ENCODE data around the gene SPAG4. TPM values are rescaled to one million over a fixed set of nuclear protein-coding genes. Genes with fewer than 3 reads are reported as not detected.
A peak's percentile ranks its signal among the peaks of the same experiment; 100 is the strongest.

The SPAG4 gene
- total RNA-seq, 1 donor from 2014 or later, result 35.3 TPM

DNA sequence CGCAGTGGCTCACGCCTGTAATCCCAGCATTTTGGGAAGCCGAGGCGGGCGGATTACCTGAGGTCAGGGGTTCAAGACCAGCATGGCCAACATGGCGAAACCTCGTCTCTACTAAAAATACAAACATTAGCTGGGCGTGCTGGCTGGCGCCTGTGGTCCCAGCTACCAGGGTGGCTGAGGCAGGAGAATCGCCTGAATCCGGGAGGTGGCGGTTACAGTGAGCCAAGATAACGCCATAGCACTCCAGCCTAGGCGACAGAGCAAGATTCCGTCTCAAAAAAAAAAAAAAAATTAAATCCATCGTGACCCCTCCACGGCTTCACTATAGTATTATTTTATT lies 50.3 kb downstream of the SPAG4 start:
- intact Hi-C loops (cut with DNase I), result loop anchor here (2.0 kb wide), 2 partner anchors 33 to 123 kb away; partner anchors contain the start of genes ERGIC3, NFS1 and ROMO1
- H3K4me3 ChIP-seq, result no peak overlapping the region
- H3K27me3 ChIP-seq, result no peaks in the 10 kb centered on the region
- no peak for TF ChIP-seq CTCF (IDR thresholded peaks at IDR 0.05)
- H3K36me3 ChIP-seq, result peaks cover 17 to 27% of the 10 kb centered on the region in 2 donors
- H3K9me3 ChIP-seq, result no peaks in the 10 kb centered on the region
- no peak for DNase-seq (ENCODE audit: low spot score in 2 of 2)
- H3K27ac ChIP-seq, result peak overlapping the region in 1 of 2 donors; percentile 97
- peaks cover 2 to 12% of the 10 kb centered on the region in 2 donors for H3K4me1 ChIP-seq

DNA sequence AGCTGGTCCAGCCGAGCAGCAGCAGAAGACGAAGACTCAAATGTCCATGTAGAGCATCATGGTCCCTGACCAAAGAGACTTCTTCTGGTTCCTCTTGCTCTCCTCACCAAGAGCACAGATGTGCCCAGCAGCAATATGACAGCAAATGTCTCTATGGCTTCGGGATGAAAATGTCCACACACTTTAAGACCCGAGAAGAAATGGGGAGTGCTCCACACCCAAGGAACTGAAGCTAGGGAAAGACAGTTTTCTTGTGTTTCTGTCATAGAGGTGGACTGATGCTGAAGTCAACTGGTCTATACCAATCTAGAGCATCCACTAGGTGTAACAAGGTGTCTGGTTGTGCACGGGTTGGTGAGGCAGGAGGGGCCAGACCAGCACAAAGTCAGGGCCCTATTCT lies 53.6 kb downstream of the SPAG4 start:
- TF ChIP-seq CTCF (IDR thresholded peaks at IDR 0.05), result no peak
- intact Hi-C loops (cut with DNase I), result no loop called here
- no peak for DNase-seq (ENCODE audit: low spot score in 2 of 2)
- Histone ChIP-seq H3K9me3 (no peaks in the 10 kb centered on the region), H3K27ac (no peak overlapping the region), H3K36me3 (peaks cover 38 to 58% of the 10 kb centered on the region in 2 donors), H3K27me3 (no peaks in the 10 kb centered on the region), H3K4me3 (no peak overlapping the region), H3K4me1 (no peaks in the 10 kb centered on the region)

DNA sequence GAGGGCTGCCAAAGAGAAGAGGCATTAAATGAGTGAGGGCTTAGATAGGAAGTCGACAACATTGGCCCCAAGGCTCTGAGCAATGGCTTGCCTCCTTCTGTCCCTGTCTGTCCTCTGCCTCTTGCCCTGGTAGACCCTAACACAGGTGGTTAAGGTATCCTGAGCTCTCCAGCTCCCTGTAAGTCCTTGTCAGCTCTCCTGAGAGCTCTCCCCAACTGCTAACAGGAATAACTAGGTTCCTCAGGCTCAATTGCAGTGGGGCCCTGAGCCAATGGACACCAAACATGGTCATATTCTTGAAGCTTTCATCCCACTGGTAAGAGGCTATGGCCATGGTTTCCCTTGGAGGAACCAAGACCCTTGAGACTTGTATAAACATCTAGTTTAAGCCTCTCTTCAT lies 54.1 kb downstream of the SPAG4 start:
- H3K36me3 ChIP-seq, result peaks cover 43 to 63% of the 10 kb centered on the region in 2 donors

More for the DNA sequence above, 54.1 kb downstream of the SPAG4 start:
- Histone ChIP-seq H3K4me1 (no peaks in the 10 kb centered on the region), H3K9me3 (no peaks in the 10 kb centered on the region), H3K4me3 (no peak overlapping the region), H3K27me3 (no peaks in the 10 kb centered on the region), H3K27ac (no peak overlapping the region)
- TF ChIP-seq CTCF (IDR thresholded peaks at IDR 0.05), result no peak
- intact Hi-C loops (cut with DNase I), result no loop called here
- no peak for DNase-seq (ENCODE audit: low spot score in 2 of 2)

Other genes with a start within 250 kb of the SPAG4 start
- 14.8 TPM for gene UQCC1, start 203.9 kb upstream of the SPAG4 start, total RNA-seq
- 0.21 TPM for gene GDF5, start 177.6 kb upstream of the SPAG4 start, total RNA-seq
- gene CEP250, start 160.2 kb upstream of the SPAG4 start, total RNA-seq, result 17.0 TPM
- not detected for gene C20orf173, start 86.2 kb upstream of the SPAG4 start, total RNA-seq
- 67.7 TPM for gene ERGIC3, start 73.8 kb upstream of the SPAG4 start, total RNA-seq
- 208 TPM for gene CPNE1, start 49.1 kb downstream of the SPAG4 start, total RNA-seq
- 8.9 TPM for gene RBM12, start 49.1 kb downstream of the SPAG4 start, total RNA-seq
- 62.2 TPM for gene NFS1, start 83.5 kb downstream of the SPAG4 start, total RNA-seq
- gene ROMO1, start 83.6 kb downstream of the SPAG4 start, total RNA-seq, result 85.5 TPM
- gene RBM39, start 126.4 kb downstream of the SPAG4 start, total RNA-seq, result 232 TPM
- 109 TPM for gene PHF20, start 156.2 kb downstream of the SPAG4 start, total RNA-seq